GM18907 (cell line): ENCODE measurements around the gene PPIL3.

Source experiments
- ATAC-seq: cut with Tn5 transposase; IDR thresholded peaks from one replicate; pipeline ENCODE4 v1.9.1; 2021; ENCODE audit warnings: mild to moderate bottlenecking, moderate library complexity; ENCODE audit not compliant: unreplicated experiment

Gene PPIL3

DNA sequence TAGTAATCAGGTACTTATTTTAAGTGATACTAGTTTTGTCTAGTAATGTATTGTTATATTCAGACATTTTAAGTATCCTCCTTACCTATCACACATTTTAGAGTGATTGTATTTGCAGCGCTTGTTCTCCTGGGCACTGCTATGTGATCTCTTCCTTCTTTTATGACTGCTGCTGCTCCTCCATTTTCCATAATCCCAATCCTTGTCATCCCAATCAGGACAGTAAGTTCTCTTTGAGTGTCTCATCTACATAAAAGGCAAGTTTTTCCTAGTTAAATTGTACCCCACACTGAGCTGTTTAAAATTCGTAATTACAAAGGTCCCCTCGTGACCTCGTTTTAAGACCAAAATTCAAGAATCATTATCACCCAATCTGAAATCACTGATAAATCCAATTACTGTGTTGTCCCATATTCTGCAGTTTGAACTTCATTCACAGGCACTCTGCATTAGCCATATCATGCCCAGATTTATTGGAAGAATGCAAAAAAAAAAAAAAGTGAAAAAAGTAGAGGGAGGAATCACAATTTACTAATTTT, 27.2 kb downstream of the PPIL3 start:
- ATAC-seq: no peak

DNA sequence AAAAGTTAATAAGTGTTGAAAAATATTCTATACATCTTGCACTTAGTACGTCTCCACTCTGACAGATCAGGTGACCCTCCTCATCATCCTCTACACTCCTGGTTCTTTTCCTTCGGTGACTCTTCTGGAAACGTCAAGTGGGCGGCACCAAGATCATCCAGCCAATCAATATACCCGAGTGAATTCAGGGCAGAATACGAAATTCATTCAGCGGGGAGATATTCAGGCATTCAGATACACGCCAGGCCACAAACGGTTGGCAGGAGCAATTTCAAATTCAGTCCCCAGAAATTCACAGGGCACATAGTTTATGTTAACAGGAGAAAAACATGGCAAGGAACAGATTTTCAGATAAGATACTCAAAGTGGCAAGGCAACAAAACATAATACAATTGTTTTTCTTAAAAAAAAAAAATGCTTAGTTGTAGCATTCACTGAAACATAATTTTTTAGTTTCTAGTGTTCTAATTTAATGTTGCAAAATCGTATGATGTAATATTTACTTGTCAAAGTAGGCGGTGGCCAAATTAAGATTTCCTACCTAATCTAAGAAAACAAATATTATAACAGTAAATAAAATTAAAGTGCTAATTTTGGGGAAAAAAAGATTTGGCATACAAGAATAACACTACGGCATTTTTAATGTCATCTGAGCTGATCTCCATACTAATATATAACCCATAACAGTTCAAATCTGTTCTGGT, 28.6 kb downstream of the PPIL3 start:
- no peak for ATAC-seq

DNA sequence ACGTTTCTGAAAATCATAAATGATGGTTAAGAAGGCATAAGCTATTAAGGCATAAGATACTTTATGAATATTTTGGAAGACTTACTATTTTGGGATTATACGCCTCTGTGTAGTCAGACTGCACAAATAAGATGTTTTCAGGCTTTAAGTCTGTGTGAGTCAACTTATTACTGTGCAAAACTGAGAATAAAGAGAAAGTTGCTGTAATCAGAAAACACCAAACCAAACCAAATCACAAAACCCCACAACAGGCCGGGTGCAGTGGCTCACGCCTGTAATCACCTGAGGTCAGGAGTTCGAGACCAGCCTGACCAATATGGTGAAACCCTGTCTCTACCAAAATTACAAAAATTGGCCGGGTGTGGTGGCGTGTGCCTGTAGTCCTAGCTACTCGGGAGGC, 32.1 kb downstream of the PPIL3 start:
- ATAC-seq: no peak

DNA sequence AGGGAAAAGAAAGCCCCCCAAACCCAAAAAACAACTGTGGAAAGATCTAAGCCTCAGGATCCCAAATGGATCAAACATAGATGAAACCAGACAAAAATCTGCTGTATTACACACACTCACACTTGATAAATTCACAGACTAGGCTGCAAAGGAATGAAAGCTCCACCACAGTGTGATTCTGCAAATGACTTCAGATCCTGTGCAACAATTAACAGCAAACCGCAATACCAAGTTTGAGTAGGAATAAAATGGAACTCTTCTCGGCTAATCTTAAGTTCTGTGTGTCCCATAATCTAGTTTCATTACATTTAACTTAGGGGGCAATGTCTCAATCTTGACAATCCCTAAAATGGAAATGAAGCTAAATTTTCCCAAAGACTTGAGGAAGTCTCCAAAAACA, 36.3 kb downstream of the PPIL3 start:
- no peak for ATAC-seq

GRCh38 chr2:200851398-200852248, 37.3 kb downstream of the PPIL3 start:
- no peak for ATAC-seq

DNA sequence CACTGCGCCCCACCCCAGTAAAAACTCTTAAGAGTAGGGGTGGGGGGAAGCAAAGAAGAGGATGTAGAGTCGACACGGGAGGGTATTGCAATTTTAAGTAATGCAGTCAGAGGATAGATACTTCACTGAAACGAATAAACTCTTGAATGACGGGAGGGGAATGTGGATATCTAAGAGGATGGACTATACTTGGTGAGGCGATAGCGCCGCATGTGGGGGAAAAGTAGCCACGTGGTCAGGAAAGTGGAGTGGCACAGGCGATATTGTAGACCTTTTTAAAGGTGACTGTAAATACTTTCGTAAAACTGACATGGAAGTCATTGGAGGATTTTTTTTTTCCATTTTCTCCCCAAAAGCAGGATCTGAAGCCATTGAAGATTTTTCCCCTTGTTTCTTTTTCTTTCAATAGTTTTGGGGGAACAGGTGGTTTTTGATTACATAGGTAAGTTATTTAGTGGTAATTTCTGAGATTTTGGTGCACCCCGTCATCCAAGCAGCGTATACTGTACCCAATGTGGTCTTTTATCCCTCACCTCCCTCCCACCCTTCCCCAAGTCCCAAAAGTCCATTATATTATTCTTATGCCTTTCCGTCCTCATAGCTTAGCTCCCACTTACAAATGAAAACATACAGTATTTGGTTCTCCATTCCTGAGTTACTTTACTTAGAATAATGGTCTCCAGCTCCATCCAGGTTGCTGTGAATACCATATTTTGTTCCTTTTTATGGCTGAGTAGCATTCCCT, 38.2 kb downstream of the PPIL3 start:
- no peak for ATAC-seq

DNA sequence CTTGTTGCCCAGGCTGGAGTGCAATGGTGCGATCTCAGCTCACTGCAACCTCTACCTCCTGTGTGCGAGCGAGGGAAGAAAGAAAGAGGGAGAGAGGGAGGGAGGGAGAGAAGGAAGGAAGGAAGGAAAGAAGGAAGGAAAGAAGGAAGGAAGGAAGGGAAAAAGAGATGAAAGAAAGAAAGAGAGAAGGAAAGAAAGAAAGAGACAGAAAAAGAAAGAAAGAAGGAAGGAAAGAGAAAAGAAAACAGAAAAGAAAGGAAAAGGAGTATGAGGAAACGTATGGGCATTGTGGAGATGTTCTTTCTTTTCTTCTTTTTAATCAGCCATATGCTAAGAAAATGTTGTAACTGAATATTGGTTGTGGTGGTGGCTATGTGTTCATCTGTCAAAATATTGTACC, 40.9 kb downstream of the PPIL3 start:
- ATAC-seq: no peak

GRCh38 chr2:200847269-200847668, 41.6 kb downstream of the PPIL3 start:
- no peak for ATAC-seq

DNA sequence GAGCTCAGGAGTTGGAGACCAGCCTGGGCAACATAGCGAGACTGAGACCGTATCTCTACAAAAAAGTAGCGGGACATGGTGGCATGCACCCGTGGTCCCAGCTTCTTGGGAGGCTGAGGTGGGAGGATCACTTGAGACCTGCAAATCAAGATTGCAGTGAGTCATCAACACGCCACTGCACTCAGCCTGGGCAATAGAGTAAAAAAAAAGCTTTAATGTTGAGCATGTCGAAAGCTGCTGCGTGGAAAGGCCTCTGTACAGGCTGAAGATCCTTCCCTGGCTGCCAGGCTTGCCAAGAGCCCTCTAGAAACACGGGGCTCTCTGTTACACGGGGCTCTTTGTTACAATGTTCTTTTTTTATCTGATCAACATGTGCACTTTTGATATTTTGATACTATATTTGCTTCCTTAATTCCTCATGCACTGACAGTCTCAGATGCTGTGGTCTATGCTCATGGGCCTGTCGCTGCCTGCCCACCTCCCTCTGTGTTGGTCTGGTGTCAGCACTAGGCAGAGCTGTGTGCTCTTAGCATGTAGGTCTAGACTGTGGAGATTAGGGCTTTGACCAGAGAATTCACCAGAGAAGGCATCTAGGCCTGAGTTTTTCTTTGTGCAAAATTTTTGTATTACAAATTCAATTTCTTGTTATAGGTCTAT, 43.1 kb downstream of the PPIL3 start:
- ATAC-seq: no peak

DNA sequence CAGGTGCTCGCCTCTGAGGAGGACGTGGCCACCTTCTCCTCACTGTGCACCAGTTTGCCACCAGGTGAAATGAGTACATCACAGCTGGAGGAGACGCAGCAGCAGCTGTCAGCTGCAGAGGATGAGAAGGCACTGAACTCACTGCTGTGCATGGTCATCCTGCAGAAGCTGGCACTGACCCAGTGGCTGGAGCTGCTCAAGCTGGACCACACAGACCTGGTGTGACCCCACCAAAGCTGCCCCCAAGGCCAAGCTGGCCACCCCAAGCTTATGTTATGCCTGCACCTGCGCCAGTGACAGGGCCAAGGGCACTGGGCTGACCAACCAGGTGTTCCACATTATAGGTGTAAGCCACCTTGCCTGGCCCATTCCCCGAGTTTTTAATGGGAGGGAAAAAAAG, 43.7 kb downstream of the PPIL3 start:
- ATAC-seq: no peak

DNA sequence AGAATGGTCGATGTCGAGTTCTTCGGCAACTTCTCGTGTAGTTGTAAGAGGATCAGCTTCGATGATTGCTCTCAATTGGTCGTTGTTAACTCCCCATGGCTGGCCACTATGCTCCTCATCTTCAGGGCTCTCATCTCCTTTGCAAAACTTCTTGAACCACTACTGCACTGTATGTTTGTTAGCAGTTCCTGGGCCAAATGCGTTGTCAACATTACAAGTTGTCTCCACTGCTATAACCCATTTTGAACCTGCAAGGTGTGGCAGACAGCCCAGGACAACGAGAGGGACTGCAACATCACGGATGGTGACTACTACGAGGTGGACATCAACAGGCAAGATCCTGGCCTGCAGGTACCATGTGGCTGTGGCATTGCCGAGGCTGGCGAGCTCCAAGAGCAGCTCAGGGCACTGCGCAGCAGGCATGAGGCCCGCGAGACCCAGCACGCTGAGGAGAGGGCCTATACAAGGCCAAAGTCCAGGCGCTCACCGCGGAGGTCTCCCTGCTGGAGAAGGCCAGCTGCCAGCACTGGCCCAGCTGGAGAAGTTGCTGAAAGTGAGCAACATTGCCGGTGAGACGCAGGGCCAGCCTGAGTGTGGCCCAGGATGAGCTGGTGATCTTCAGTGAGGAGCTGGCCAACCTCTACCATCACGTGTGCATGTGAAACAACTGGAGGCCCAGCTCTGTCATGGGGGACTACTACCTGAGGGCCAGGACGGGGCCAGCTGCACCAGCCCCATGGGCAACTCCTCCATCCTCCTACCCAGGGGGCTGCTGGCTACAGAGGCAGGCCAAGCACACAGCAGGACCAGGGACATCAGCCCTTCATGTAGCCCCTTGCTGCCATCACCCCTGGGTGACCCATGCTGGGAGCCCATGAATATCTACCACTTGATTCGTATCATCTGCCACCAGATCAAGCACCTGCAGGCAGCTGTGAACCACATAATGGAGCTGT, 44.6 kb downstream of the PPIL3 start:
- no peak for ATAC-seq

DNA sequence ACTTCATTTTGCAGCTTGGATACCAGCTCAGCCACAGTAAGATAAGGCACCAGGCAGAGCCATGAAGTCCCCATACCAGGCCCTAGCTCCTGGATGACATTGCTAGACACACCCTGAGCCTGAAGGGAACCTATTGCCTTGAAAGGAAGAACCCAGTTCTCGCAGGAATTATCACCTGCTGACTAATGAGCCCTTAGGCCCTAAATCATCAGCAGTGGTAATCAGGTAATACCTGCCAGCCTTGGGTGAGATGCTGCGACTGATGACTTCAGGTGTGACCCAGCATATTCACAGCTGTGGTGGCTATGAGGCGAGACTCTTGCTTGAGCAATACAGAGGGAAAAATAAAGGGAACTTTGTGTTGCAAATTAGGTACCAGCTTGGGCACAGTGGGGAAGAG, 49.4 kb downstream of the PPIL3 start:
- no peak for ATAC-seq

DNA sequence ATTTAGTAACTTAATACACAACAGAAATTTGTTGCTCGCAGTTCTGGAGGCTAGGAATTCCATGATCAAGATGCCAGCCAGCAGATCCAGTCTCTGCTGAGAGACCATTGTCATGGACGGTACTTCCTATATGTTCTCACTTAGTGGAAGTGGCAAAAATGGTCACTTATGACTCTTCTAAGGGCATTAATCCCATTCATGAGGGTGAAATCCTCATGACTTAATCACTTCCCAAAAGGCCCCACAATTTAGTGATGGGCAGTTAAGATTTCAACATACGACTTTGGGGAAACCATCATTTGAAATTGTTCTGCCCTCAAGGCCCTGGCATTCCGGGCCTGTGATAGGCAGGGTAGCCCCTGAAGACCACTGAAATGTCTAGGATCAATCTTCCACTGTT, 54.2 kb downstream of the PPIL3 start:
- no peak for ATAC-seq

DNA sequence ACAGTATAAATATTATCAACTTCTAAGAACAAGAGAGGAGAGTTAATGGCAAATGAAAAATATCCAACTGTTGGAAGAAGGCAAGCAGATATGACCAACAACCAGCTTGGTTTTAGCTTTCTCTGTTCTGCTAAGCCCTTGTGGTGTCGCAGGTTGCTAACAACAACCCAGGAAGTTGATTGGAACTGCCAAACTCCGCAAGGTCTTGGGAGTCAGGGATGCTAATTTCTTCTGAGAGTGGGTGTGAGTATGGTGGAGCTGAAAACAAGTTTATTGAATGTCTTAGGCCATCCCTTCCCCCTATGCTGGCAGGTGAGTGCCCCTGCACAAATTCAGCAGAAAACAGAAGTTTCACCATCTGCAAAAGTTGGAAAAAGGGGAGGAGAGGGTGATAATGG, 59.6 kb downstream of the PPIL3 start:
- no peak for ATAC-seq

DNA sequence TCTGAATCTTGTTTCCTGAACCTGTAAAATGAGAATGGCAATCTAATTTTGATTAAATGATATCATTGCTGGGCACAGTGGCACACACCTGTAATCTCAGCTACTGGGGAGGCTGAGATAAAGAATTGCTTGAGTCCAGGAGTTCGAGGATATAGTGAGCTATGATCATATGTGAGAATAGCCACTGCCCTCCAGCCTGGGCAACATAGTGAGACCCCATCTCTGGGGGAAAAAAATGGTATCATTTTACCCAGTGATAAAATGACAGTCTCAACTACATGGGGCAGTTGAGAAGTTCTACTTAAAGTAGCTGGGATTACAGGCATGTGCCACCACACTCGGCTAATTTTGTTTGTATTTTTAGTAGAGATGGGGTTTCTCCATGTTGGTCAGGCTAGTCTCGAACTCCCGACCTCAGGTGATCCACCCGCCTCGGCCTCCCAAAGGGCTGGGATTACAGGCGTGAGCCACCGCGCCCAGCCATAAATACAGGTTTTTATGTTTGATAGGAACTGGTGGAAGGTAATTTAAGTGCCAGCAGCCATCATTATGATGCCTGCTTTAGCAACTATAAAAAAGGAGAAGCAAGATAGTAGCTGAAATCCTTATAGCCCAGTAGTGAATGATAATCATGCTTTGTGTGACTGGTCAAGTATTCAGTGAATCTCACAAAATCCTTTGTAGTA, 60.2 kb downstream of the PPIL3 start:
- no peak for ATAC-seq

DNA sequence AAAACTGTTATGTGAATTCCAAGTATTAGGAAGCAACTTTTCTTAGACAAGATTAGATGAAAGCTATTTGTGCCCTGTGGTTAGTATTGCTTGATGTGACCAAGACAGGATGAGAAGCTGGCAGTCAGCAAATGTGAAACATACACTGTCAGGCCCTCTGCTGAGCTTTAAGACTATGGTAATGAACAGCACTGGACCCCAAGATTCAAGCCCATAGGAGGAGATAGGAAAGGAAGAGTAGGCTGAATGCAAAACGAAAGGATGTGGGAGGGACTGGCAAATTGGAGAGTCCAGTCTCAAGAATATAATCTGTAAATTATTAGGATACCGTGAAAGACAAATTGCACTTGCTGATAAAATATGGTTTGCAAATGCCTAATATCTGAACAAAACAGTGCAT, 60.8 kb downstream of the PPIL3 start:
- no peak for ATAC-seq

DNA sequence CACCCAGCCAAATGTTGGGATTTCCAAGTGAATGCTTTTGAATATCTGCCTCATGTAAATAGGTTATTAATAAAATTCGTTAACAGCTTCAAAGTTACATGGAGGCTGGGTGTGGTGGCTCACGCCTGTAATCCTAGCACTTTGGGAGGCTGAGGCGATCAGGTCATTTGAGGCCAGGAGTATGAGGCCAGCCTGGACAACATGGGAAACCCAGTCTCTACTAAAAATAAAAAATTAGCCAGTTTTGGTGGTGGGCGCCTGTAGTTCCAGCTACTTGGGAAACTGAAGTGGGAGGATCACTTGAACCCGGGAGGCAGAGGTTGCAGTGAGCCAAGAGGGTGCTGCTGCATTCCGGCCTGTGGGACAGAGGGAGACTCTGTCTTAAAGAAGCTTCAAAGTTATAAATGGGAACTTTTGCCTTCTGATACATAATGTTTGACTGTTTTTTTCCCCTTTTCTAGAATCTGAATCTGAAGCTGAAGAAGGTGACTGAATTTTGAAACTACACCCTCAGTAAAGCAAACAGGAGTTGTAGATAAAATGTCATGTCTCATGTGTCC, 67.1 kb downstream of the PPIL3 start:
- no peak for ATAC-seq
